Measurements from ENCODE around the gene DCK.
"Not testable (repeated sequence)": the region's sequence is repeated elsewhere in the genome, so short reads cannot be mapped to it uniquely, and the experiment has no call there.

DNA sequence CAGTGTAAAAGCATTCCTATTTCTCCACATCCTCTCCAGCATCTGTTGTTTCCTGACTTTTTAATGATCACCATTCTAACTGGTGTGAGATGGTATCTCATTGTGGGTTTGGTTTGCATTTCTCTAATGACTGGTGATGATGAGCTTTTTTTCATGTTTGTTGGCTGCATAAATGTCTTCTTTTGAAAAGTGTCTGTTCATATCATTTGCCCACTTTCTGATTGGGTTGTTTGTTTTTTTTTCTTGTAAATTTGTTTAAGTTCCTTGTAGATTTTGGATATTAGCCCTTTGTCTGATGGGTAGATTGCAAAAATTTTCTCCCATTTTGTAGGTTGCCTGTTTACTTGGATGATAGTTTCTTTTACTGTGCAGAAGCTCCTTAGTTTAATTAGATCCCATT, 6.2 kb downstream of the DCK start:
- not testable (repeated sequence) for TF ChIP-seq EZH2phosphoT487 (IDR thresholded peaks at IDR 0.05; ENCODE audit: unreplicated experiment); POLR2AphosphoS5 (IDR thresholded peaks at IDR 0.05; ENCODE audit: low read depth)
- TF ChIP-seq, protein P1, sequence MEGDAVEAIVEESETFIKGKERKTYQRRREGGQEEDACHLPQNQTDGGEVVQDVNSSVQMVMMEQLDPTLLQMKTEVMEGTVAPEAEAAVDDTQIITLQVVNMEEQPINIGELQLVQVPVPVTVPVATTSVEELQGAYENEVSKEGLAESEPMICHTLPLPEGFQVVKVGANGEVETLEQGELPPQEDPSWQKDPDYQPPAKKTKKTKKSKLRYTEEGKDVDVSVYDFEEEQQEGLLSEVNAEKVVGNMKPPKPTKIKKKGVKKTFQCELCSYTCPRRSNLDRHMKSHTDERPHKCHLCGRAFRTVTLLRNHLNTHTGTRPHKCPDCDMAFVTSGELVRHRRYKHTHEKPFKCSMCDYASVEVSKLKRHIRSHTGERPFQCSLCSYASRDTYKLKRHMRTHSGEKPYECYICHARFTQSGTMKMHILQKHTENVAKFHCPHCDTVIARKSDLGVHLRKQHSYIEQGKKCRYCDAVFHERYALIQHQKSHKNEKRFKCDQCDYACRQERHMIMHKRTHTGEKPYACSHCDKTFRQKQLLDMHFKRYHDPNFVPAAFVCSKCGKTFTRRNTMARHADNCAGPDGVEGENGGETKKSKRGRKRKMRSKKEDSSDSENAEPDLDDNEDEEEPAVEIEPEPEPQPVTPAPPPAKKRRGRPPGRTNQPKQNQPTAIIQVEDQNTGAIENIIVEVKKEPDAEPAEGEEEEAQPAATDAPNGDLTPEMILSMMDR (conservative IDR thresholded peaks at IDR 0.05; ENCODE audit: low read depth in 2 of 2): not testable (repeated sequence)
- TF ChIP-seq, protein P2, sequence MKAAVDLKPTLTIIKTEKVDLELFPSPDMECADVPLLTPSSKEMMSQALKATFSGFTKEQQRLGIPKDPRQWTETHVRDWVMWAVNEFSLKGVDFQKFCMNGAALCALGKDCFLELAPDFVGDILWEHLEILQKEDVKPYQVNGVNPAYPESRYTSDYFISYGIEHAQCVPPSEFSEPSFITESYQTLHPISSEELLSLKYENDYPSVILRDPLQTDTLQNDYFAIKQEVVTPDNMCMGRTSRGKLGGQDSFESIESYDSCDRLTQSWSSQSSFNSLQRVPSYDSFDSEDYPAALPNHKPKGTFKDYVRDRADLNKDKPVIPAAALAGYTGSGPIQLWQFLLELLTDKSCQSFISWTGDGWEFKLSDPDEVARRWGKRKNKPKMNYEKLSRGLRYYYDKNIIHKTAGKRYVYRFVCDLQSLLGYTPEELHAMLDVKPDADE (IDR thresholded peaks at IDR 0.05): not testable (repeated sequence)
